GM12891 (cell line): ENCODE measurements around the gene CLNK.

ENCODE experiments used
- PAX5 ChIP-seq: IDR thresholded peaks from 2 replicates; pipeline ENCODE4 v1.6.1; 2011; ENCODE audit warnings: low read length, moderate library complexity, mild to moderate bottlenecking; ENCODE audit not compliant: insufficient read depth, severe bottlenecking
- POLR2A ChIP-seq: IDR thresholded peaks from 2 replicates; pipeline ENCODE4 v1.6.1; 2011; ENCODE audit warnings: low read depth, low read length, control low read depth
- POLR2AphosphoS5 ChIP-seq: IDR thresholded peaks from 2 replicates; pipeline ENCODE4 v1.6.1; 2011; ENCODE audit warnings: low read depth, low read length, control low read depth
- POU2F2 ChIP-seq: IDR thresholded peaks from 2 replicates; pipeline ENCODE4 v1.6.1; 2011; ENCODE audit warnings: low read depth, mild to moderate bottlenecking, control low read depth, low read length, moderate library complexity
- SPI1 ChIP-seq: IDR thresholded peaks from 2 replicates; pipeline ENCODE4 v1.6.1; 2011; ENCODE audit warnings: low read depth, low read length, control low read depth
- TAF1 ChIP-seq: IDR thresholded peaks from 2 replicates; pipeline ENCODE4 v1.6.1; 2011; ENCODE audit warnings: low read depth, low read length, control low read depth

GRCh38 chr4:10589321-10589720, 95.2 kb downstream of the CLNK start:
- TF ChIP-seq POLR2AphosphoS5 (no peak), POLR2A (no peak), TAF1 (no peak), SPI1 (no peak), PAX5 (no peak), POU2F2 (no peak)
